Gastrocnemius medialis (tissue), 4 donors: ENCODE data around the gene MEIS2.

Experiments used
- CTCF ChIP-seq, 5 experiments: fragments of 450-650 bp in 3 of 5; fragments of 200-600 bp in 2 of 5; sonication (generic) in 2 of 5; IDR thresholded peaks in 4 of 5; conservative IDR thresholded peaks in 1 of 5; 1 replicate in 4 of 5; 2 replicates in 1 of 5; pipeline ENCODE4 v1.5.1; 2016 to 2019; ENCODE audit warnings: antibody characterized with exemption in 5 of 5, mild to moderate bottlenecking in 3 of 5, moderate library complexity in 3 of 5
- POLR2A ChIP-seq, 2 donors: fragments of 450-650 bp; IDR thresholded peaks; one replicate each; pipeline ENCODE4 v1.6.1; 2017; ENCODE audit warnings: antibody characterized with exemption in 2 of 2, mild to moderate bottlenecking in 2 of 2, moderate library complexity in 2 of 2

DNA sequence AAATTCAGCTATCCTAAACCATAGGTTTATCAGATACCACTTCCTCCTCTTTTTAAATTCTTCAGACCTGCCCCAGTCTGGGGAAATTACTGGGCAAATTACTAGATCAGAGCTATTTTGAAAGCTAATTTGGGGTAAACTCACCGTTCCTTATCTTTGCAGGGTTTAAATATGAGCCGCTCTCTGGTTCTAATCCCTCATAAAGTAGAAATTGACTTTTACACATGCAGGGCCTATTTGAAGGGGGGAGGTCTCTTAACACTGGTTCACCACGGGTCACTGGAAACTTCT is 11.0 kb upstream of the MEIS2 start:
- no peak for TF ChIP-seq CTCF (IDR thresholded peaks at IDR 0.05 in 4 of 5, conservative IDR thresholded peaks at IDR 0.05 in 1 of 5)
- no peak for TF ChIP-seq POLR2A (IDR thresholded peaks at IDR 0.05)
